ENCODE measurements around the gene PRR12.
"Not testable (repeated sequence)": the region's sequence is repeated elsewhere in the genome, so short reads cannot be mapped to it uniquely, and the experiment has no call there.

The PRR12 gene

GRCh38 chr19:49593233-49594113, 2.5 kb downstream of the PRR12 start:
- DNase-seq = no peak

GRCh38 chr19:49594157-49594992, 3.4 kb downstream of the PRR12 start:
- no peak for DNase-seq

- no peak for DNase-seq
Observed at GRCh38 chr19:49594993-49595818, 4.2 kb downstream of the PRR12 start.

- no peak for DNase-seq
Observed at GRCh38 chr19:49595819-49596404, 4.9 kb downstream of the PRR12 start.

GRCh38 chr19:49596407-49596806, 5.4 kb downstream of the PRR12 start:
- no peak for DNase-seq

- DNase-seq = no peak
Observed at GRCh38 chr19:49596954-49597702, 6.1 kb downstream of the PRR12 start.

- no peak for DNase-seq
Observed at GRCh38 chr19:49597703-49597974, 6.7 kb downstream of the PRR12 start.

GRCh38 chr19:49599378-49600295, 8.7 kb downstream of the PRR12 start:
- no peak for DNase-seq

- no peak for DNase-seq
Observed at GRCh38 chr19:49601482-49602038, 10.6 kb downstream of the PRR12 start.

- DNase-seq = no peak
Observed at GRCh38 chr19:49602806-49603205, 11.8 kb downstream of the PRR12 start.

- no peak for DNase-seq
Observed at GRCh38 chr19:49605605-49606004, 14.6 kb downstream of the PRR12 start.

- DNase-seq = no peak
Observed at GRCh38 chr19:49609499-49610092, 18.6 kb downstream of the PRR12 start.

GRCh38 chr19:49613374-49613773, 22.4 kb downstream of the PRR12 start:
- DNase-seq = peak; percentile 16

GRCh38 chr19:49614096-49614833, 23.3 kb downstream of the PRR12 start:
- no peak for DNase-seq

GRCh38 chr19:49615861-49616260, 24.9 kb downstream of the PRR12 start:
- DNase-seq = no peak

- DNase-seq = no peak
Observed at GRCh38 chr19:49616532-49616931, 25.6 kb downstream of the PRR12 start.

GRCh38 chr19:49616945-49617344, 26.0 kb downstream of the PRR12 start:
- no peak for DNase-seq

GRCh38 chr19:49617860-49618259, 26.9 kb downstream of the PRR12 start:
- not testable (repeated sequence) for DNase-seq

All from DMS79 (cell line).